HG03097 (cell line): Measurements from ENCODE around the gene NRP2.

ENCODE experiments used
- ATAC-seq: cut with Tn5 transposase; IDR thresholded peaks from one replicate; pipeline ENCODE4 v1.9.1; 2021; ENCODE audit not compliant: unreplicated experiment, low FRiP score

Gene NRP2

DNA sequence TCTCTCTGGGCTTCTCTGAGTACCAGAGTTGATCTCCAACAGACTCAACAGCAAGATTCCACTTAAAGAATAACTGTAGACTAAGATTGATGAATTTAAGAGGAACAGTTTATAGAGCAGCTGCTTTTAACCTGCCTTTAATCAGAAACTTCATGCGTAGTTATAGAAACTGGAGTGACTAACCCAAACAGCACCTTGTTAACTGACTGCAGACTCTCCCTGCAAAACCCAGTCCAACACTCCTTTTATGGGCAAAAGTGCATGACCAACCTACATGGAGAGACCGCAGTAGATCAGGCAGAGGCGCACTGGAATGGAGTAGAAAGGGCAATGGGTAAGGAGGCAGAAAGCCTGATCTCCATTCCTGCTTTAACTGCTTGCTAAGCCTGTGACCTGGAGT is 110.6 kb downstream of the NRP2 start:
- no peak for ATAC-seq

DNA sequence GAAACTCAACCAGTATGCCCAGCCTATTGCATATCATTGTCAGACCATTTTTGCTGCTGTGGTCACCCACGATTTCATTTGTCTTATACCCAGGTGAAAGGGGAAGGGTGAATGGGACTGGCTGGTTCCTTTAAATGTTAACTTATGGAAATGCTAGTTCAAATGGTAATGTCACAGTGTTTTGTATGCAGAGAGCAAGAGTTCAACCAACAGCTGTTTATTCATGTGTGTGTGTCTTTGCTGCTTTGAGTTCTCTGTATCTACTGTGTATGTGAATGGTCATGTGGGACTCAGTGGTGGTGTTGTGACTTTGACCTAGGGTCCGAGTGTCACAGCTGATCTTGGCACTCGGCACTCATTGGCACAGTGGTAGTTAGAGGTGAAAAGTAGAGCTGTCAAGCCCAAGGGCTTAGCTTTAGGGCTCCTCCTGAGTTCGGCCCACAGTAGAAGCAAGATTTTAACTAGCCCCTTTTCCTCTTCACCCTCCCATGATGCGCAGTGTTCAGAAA is 114.6 kb downstream of the NRP2 start:
- no peak for ATAC-seq

DNA sequence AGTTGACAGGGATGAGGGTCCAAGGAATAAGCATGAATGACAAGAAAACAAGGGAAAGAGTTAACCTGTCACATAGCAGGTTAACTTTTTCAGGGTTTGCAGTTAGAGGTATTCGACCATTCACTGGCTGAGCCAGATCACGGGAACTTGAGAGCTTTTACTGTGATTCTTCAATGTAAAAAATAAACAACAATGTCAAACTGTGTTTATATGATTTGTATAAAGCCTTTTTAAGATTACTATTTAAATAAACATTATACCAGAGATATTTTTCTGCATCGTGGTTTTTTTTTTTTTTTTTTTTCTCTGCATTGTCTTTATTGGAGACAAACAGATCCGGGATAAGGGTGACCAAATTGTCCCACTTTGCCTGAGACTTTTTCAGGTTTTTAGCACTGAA is 115.6 kb downstream of the NRP2 start:
- no peak for ATAC-seq

- no peak for ATAC-seq
Observed at GRCh38 chr2:205800224-205800623, 117.9 kb downstream of the NRP2 start.

DNA sequence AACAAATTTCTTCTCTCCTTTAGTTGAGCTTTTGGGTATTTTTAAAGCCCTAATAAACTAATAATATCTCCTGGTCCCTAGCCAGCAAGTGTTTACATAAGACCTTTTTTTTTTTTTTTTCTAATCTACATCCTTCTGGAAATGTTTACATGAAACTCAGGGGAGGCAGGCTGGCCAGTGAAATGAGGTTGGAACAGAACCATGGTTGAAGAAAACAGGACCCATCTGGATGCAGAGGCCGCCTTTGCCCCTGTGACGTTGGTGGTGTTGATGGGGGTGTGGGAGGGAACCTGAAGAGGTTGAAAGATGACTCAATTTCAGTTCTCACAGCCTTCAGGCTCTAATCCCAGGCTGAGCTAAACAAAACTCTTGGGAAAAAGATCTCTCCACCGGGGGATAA is 118.5 kb downstream of the NRP2 start:
- no peak for ATAC-seq

GRCh38 chr2:205802065-205802464 is 119.8 kb downstream of the NRP2 start:
- no peak for ATAC-seq

GRCh38 chr2:205802941-205803340 is 120.6 kb downstream of the NRP2 start:
- ATAC-seq, result no peak

GRCh38 chr2:205803500-205803899 is 121.2 kb downstream of the NRP2 start:
- no peak for ATAC-seq

DNA sequence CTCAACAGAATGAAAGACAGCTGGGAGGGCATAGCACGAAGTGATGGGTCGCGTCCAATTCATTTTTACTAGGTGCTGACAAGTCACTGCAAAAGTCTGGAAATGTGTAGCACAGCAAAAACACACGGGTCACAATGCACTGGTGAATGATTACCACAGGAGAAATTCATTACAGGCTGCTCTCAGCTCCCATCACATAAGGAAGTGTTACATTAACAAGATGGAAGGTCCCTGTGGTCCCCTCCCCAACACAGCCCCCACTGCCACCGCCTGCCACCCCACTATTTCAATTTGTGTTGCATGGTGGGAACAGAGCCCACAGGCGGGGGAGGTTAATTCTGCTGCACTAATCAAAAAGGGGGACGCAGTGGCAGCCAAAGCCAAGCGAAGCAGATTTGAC is 122.8 kb downstream of the NRP2 start:
- no peak for ATAC-seq

GRCh38 chr2:205806143-205806905 is 124.0 kb downstream of the NRP2 start:
- no peak for ATAC-seq

DNA sequence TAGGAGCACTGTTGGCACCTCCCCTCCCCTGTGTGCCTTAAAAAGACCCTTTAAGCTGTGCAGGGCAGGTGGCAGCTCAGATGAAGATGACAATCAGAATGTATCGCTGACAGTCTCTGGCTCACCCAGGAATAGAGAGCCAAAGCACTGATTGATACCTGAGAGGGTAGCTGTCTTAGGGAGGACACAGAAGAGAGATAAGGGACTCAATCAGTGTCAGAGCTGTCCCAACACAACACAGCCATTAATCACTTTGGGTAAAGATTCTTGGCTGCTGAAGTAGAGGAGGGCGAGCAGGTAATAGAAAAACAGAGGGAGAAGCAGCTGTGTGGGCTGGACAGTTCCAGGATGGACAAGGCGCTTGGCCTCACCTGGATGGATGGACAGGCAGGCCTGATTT is 124.9 kb downstream of the NRP2 start:
- no peak for ATAC-seq

DNA sequence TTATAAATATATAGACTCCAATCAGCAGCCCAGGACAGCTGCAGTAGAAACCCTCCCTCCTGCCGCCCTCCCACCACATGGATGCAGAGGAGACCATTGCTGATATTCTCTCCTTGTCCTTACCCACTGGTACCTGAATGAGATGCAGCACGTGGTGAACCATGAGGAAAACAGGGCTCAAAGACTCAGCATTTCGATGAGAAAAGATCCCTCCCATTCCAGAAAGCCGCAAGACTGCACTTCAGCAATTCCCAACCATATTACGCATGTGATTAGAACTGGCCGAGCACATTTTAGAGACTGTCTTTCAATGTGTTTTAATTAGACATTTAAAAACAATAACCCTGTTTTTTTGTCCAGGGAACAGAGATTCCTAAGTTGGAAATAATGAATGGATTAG is 125.5 kb downstream of the NRP2 start:
- no peak for ATAC-seq

- ATAC-seq, result no peak
Observed at GRCh38 chr2:205808486-205809121, 126.3 kb downstream of the NRP2 start.

DNA sequence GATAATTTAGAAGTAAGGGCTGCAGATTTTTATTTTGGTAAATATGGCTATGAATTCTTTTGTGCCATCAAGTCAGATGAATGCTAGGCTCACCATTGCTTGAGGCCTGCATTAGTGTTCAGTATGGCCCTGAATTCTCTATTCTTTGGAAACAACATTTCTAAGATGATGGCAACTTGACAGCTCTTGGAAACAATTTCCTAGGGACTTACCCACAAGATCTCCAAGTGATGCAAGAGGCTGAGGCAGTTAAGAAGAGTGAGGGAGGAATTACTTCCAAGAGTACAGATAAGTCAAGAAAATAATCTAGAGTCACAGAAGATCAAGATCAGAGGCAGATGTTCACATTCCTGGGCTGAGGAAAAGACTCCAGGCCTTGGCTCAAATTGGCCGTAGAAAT is 129.1 kb downstream of the NRP2 start:
- ATAC-seq, result no peak

GRCh38 chr2:205814039-205814364 is 131.7 kb downstream of the NRP2 start:
- no peak for ATAC-seq

GRCh38 chr2:205815673-205816072 is 133.4 kb downstream of the NRP2 start:
- no peak for ATAC-seq

DNA sequence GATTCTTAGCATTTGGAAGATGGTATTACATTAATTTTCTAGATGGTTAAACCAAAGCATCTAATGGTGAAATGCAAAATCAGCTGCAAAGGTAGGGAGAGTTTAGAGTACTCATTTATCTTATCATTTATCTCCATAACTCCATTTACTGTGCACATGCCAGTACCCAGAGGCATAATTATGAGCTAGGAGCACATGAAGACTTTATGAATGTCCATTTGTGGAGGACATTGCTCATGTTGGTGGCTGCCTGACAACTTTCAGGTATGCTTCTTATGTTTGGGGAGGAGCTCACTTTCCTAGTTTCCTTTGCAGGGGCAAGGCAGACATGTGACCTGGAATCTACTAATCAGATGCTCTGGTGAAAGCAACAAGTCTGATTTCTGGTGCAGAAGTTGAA is 134.0 kb downstream of the NRP2 start:
- no peak for ATAC-seq

- ATAC-seq, result no peak
Observed at GRCh38 chr2:205822579-205822978, 140.3 kb downstream of the NRP2 start.

GRCh38 chr2:205827809-205828365 is 145.6 kb downstream of the NRP2 start:
- ATAC-seq, result no peak

- ATAC-seq, result no peak
Observed at GRCh38 chr2:205833864-205834263, 151.6 kb downstream of the NRP2 start.

- ATAC-seq, result no peak
Observed at GRCh38 chr2:205834796-205835195, 152.5 kb downstream of the NRP2 start.

DNA sequence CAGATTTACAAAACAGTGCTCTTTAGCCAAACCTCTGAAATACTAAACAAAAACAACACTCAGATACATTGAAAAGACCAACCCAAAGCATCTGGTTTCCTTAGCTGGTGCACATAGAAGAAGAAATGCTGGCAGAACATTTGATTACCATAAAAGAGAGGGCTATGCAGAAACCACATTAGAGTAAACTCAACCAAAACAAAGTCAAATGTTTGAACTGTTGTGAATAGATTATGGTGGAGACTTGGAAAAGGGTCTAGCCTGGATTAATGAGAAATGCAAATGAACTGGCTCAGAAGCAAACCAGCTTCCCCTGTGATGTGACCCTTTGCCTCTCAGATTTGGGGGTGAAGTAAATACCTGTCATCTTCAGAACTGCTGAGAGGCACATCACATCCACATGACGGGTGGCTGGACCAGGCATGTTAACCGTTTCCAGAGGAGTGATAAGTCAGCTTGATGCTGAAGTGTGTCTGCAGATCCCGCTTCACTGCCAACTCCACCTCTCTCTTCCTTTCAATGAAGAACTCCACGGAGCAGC is 153.0 kb downstream of the NRP2 start:
- no peak for ATAC-seq
